ENCODE results near the gene GLRX.

GLRX gene

DNA sequence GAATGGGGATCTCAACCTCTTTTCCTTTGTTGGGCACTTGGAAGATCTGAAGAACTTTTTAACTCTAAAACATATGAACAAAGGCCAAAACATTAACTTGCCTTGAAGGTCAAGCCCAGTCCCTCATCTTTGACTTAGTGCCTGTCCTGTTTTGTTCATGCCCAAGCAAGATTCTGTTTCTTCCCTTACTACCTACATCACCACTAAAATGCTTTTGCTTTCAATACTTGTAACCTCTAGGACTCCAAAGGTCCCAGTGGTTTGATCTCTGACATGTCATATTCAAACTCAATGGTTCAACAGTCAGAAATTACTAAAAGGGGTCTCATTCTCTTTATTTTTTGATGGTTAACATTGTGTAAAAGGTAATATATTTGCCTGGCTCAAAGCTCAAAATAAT lies 24.0 kb downstream of the GLRX start:
- no peak overlapping the region for H3K27ac Mint-ChIP-seq
- H3K27me3 Mint-ChIP-seq = no peaks in the 10 kb centered on the region
- DNase-seq (no peak), ATAC-seq (no peak)
- H3K4me1 Mint-ChIP-seq = peaks cover under 1% of the 10 kb centered on the region
- H3K4me3 Mint-ChIP-seq = no peak overlapping the region
- H3K36me3 Mint-ChIP-seq (ENCODE audit: low read depth) = no peaks in the 10 kb centered on the region
- H3K9me3 Mint-ChIP-seq = no peaks in the 10 kb centered on the region

DNA sequence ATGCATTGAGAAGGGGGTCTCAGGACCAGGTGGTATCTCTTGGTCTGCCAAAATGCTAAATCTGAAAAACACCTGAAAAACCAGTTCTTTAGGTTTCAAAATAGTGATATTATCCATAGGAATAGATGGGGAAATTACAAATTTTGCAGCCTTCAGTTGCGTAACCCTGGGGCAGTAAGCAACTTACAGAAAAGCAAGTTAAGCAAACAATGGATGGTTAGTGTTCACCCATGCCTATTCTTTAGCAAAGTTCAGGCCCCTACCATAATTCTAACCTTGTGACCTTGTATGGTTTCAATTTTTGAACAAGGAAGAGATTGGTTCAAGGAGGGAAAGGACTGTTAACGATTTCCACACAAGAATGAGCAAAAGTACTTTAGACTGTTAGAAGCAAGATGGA lies 24.5 kb downstream of the GLRX start:
- Mint-ChIP-seq H3K4me3 (no peak overlapping the region), H3K9me3 (no peaks in the 10 kb centered on the region), H3K27ac (no peak overlapping the region), H3K36me3 (ENCODE audit: low read depth) (no peaks in the 10 kb centered on the region), H3K27me3 (no peaks in the 10 kb centered on the region), H3K4me1 (peaks cover 2% of the 10 kb centered on the region)
- DNase-seq (no peak), ATAC-seq (no peak)

DNA sequence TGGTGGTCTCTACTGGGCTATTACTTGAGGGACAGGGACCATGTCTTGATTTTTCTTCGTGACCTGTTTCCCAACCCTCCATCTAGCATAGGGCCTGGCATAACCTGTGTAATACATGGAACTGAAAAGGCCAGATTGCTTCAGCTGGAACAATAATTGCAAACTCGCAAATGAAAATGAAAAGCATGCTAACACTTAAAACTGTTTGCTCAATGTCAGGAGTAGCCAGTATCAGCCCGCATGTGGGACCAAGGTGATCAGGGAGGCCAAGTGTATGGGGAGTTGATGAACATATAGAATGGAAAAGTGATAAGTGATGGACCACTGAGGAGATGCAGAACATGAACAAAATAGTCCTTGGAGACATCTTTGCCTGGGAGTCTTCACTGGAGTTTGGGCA lies 25.2 kb downstream of the GLRX start:
- no peaks in the 10 kb centered on the region for H3K27me3 Mint-ChIP-seq
- ATAC-seq (no peak), DNase-seq (no peak)
- peaks cover 2% of the 10 kb centered on the region for H3K4me1 Mint-ChIP-seq
- no peaks in the 10 kb centered on the region for H3K36me3 Mint-ChIP-seq (ENCODE audit: low read depth)
- no peak overlapping the region for H3K27ac Mint-ChIP-seq
- H3K9me3 Mint-ChIP-seq = no peaks in the 10 kb centered on the region
- no peak overlapping the region for H3K4me3 Mint-ChIP-seq

DNA sequence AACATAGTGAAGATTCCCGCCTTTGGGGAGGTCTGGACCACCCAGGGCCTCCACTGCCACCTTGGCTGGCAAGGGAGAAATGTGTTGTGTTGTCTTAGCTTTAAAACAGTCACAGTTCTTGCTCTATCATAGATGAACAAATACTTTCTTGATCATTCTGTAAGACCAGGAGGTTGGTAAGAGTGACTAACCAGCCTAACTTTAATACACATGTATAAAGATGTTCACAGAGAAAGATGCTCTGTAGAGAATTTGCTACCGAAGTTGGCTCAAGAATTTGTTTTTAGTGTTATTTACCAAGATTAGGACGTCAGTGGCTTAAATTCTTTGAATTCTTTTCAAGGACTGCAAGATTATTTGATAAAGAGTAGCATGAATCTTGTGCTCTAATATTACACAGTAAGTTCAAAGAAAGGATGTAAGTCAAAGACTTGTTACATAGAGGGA lies 28.4 kb downstream of the GLRX start:
- H3K4me3 Mint-ChIP-seq = no peak overlapping the region
- H3K36me3 Mint-ChIP-seq (ENCODE audit: low read depth) = no peaks in the 10 kb centered on the region
- H3K27ac Mint-ChIP-seq = no peak overlapping the region
- DNase-seq (no peak), ATAC-seq (no peak)
- H3K4me1 Mint-ChIP-seq = peaks cover 4% of the 10 kb centered on the region
- no peaks in the 10 kb centered on the region for H3K27me3 Mint-ChIP-seq
- no peaks in the 10 kb centered on the region for H3K9me3 Mint-ChIP-seq

DNA sequence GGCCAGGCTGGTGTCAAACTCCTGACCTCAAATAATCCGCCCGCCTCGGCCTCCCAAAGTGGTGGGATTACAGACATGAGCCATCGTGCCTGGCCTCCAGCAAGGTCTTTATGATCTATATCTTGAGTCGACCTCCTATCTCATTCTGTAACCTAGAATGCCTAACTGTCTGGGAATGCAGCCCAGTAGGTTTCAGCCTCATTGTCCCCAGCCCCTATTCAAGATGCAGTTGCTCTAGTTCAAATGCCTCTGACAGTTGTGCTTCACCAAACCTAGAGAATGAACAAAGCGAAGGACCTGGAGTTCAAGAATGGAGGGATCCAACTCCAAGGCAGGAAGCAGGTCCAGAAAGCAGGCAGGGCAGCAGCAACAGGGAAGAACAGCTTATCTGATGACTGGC lies 30.8 kb downstream of the GLRX start:
- no peaks in the 10 kb centered on the region for H3K27me3 Mint-ChIP-seq
- no peak overlapping the region for H3K4me3 Mint-ChIP-seq
- H3K36me3 Mint-ChIP-seq (ENCODE audit: low read depth) = no peaks in the 10 kb centered on the region

DNA sequence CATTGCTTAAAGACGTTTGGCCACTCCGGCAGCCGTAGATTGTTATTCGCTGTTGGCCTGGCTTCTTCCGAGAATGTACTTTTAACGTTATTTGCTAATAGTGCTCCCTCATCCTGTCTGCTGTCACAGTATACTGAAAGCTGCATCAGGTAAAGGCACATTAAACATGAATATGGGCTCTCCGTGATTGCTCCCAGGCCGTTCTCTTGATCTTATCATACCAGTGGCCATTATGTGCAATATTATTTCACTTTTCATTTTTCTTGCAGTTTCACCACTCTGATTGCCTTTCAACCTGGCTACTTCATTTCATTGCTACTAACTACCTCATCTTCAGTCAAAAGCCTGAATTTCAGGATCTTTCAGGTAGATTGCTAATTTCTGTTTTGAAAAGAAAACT lies 34.0 kb downstream of the GLRX start:
- H3K27ac Mint-ChIP-seq = no peak overlapping the region
- no peaks in the 10 kb centered on the region for H3K27me3 Mint-ChIP-seq
- no peak overlapping the region for H3K4me3 Mint-ChIP-seq
- H3K36me3 Mint-ChIP-seq (ENCODE audit: low read depth) = no peaks in the 10 kb centered on the region
- no peaks in the 10 kb centered on the region for H3K9me3 Mint-ChIP-seq
- ATAC-seq (no peak), DNase-seq (no peak)
- H3K4me1 Mint-ChIP-seq = peaks cover 12% of the 10 kb centered on the region

More for the DNA sequence above, 30.8 kb downstream of the GLRX start:
- H3K4me1 Mint-ChIP-seq = peaks cover 4% of the 10 kb centered on the region
- no peaks in the 10 kb centered on the region for H3K9me3 Mint-ChIP-seq
- ATAC-seq (no peak), DNase-seq (no peak)
- no peak overlapping the region for H3K27ac Mint-ChIP-seq

DNA sequence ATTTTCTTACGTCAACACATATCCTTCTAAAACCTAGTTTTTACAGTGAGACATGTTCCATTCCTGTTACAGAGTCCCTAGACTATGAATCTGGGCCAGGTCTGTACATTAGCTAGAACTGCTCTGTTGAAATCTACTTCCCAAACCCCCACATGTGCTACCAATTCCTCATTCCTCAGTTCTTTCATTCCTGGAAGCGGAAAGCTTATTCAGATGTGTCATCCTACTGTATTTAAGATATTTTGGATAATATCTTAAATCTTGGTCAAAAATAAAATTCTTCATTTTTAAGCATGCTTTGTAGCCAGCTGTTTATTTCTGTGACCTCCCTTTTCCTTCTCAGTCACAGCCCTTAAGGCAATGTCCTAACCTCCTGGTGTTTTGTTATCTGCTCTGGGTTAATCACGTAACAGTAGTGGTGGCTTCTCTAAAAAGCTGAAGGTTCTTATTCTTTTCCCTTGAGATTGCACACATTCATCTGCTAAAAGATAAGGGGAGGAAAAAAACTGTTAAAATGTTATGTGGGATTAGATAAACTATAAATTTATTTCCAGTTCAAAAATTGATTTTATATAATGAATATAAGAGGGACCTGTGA lies 35.6 kb downstream of the GLRX start:
- no peaks in the 10 kb centered on the region for H3K9me3 Mint-ChIP-seq
- H3K27ac Mint-ChIP-seq = no peak overlapping the region
- no peak overlapping the region for H3K4me3 Mint-ChIP-seq
- DNase-seq (no peak), ATAC-seq (no peak)
- H3K27me3 Mint-ChIP-seq = no peaks in the 10 kb centered on the region
- H3K4me1 Mint-ChIP-seq = peaks cover 11% of the 10 kb centered on the region
- H3K36me3 Mint-ChIP-seq (ENCODE audit: low read depth) = no peaks in the 10 kb centered on the region

DNA sequence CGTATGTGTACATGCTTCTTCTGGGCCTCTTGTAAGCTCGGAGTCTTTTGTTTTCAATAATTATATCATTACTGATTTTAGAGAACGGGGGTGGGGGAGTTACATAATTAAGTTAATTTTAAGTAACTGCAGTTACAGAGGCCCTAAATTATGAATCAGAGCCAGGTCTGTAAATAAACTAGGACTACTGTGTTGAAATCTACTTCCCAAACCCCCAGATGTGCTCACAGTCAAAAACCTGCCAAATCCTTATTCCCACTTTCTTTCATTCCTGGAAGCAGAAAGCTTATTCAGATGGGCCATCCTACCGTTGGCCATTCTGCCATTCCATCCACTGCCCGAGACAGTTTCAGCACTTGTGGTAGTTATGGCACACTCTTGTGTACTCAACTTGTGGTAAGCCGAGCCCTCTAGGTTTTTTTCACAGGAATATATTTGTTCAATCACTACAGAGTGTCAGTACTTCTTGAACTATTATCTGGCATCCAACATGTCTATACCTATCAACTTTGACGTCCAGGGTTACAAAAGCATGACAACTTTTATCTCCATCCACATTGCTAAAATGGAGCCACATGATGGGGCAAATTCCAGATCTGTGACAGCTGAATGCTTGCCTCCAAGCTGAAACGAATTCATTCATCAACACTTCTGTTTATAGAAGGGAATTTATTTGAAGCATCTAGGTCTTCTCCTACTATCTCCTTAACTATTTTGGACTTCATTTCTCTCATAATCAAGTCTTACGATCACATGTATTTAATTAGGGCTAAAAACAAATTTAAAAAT lies 37.8 kb downstream of the GLRX start:
- no peaks in the 10 kb centered on the region for H3K36me3 Mint-ChIP-seq (ENCODE audit: low read depth)
- no peak overlapping the region for H3K4me3 Mint-ChIP-seq
- no peak for ATAC-seq
- DNase-seq = no peak
- no peak overlapping the region for H3K27ac Mint-ChIP-seq
- no peaks in the 10 kb centered on the region for H3K27me3 Mint-ChIP-seq
- H3K9me3 Mint-ChIP-seq = no peaks in the 10 kb centered on the region
- H3K4me1 Mint-ChIP-seq = peaks cover 13% of the 10 kb centered on the region

DNA sequence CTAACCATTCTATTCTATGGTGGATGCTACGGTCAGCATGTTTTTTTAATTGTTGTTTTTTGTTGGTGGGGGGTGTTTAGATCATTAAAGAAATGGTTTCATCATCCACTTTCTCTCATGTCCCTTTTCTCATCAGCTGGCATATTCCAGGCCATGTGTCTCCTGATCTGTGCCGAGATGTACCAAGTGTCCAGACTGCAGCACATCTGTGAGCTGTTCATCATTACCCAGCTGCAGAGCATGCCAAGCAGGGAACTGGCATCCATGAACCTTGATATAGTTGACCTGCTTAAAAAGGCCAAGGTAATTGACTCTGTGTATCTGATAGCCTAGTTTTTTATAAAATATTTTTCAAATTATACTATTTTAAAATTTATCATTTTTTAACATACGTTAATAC lies 38.9 kb downstream of the GLRX start:
- no peak overlapping the region for H3K27ac Mint-ChIP-seq
- H3K4me1 Mint-ChIP-seq = peaks cover 14% of the 10 kb centered on the region
- ATAC-seq (no peak), DNase-seq (no peak)
- H3K4me3 Mint-ChIP-seq = no peak overlapping the region
- no peaks in the 10 kb centered on the region for H3K27me3 Mint-ChIP-seq
- H3K36me3 Mint-ChIP-seq (ENCODE audit: low read depth) = no peaks in the 10 kb centered on the region
- no peaks in the 10 kb centered on the region for H3K9me3 Mint-ChIP-seq

DNA sequence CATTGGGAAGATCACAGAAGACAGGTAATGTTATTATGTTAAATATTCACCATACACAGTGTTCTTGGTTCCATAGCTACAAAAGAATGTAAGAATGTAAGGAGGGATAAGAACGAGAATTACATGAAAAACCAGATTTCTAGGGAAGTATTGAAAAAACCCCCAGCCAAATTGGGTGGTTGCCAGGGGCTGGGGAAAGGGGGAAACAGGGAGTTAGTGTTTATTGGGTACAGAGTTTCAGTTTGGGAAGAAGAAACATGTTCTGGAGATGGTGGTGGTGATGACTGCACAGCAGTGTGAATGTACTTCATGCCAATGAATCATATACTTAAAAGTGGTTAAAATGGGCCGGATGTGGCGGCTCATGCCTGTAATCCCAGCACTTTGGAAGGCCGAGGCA lies 40.3 kb downstream of the GLRX start:
- Mint-ChIP-seq H3K4me3 (no peak overlapping the region), H3K9me3 (no peaks in the 10 kb centered on the region), H3K4me1 (peaks cover 14% of the 10 kb centered on the region), H3K27ac (no peak overlapping the region), H3K36me3 (ENCODE audit: low read depth) (no peaks in the 10 kb centered on the region), H3K27me3 (no peaks in the 10 kb centered on the region)
- ATAC-seq = no peak
- no peak for DNase-seq

DNA sequence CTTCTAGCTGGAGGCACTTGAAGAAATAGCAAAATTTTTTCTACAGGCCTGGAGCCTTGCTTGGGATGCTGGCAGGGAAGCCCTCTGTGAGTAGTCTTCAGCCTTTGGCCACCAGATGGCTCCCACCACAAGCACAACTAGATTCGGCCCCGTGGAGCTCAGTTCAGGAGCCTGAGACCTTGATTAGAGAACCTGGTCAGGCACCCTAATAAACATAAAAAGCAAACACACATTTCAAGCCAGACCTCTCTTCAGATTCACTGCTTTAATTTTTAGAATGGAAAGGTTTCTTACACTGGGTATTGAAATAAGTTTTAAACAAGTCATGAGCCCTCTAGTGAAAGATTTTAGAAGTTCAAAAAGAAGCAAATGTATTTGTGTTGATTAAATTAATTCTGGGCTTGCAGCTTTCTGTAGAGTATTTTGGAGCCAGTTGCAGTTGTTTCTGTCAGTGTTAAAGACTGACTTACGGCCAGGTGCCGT lies 41.4 kb downstream of the GLRX start:
- Mint-ChIP-seq H3K9me3 (no peaks in the 10 kb centered on the region), H3K27me3 (no peaks in the 10 kb centered on the region), H3K36me3 (ENCODE audit: low read depth) (no peaks in the 10 kb centered on the region), H3K4me1 (peaks cover 12% of the 10 kb centered on the region), H3K4me3 (no peak overlapping the region), H3K27ac (no peak overlapping the region)
- DNase-seq (peak; percentile 71), ATAC-seq (peak; percentile 98)

DNA sequence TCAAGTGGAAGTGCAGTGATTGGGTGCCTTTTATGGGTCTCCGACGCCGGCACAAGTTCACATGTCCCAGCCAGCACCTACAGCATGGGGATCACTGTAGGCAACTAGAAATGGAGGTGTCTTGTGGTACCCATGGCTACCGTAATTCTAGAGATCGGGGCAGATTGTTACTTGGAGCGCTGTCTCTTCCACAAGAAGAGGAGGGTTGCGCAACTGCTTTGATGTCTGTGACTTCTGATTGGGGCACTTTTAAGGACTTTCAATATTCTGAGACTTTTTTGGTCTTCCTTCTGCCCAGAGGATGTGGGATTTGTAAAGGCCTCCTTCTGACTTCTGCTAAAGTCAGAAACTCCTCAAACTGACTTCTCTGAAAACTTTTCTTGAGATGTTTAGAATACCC lies 41.9 kb downstream of the GLRX start:
- Mint-ChIP-seq H3K27ac (no peak overlapping the region), H3K4me3 (no peak overlapping the region)
- no peak for ATAC-seq

DNA sequence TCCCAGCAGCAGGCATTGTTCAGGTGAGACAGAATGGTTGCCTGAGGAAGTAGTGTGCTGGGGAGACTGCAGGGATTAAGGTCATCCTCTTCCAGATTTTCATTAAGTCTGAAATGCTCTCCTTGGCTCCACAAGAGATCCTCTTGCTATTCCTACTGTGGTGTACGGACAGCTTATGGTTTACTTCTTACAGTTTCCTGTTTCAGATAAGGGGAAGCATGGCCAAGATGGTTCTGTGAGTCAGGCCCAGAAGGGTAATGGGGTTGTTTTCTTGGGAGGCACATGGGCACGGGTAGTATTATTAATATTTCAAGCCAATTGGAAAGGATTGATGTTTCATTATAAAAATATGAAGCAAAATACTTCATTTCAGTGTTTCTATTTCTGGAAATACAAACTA lies 42.9 kb downstream of the GLRX start:
- DNase-seq (no peak), ATAC-seq (no peak)
- Mint-ChIP-seq H3K27ac (no peak overlapping the region), H3K27me3 (no peaks in the 10 kb centered on the region), H3K36me3 (ENCODE audit: low read depth) (no peaks in the 10 kb centered on the region), H3K4me1 (peaks cover 4% of the 10 kb centered on the region), H3K9me3 (no peaks in the 10 kb centered on the region), H3K4me3 (no peak overlapping the region)

More for the DNA sequence above, 41.9 kb downstream of the GLRX start:
- Mint-ChIP-seq H3K4me1 (peaks cover 6% of the 10 kb centered on the region), H3K27me3 (no peaks in the 10 kb centered on the region), H3K36me3 (ENCODE audit: low read depth) (no peaks in the 10 kb centered on the region), H3K9me3 (no peaks in the 10 kb centered on the region)
- DNase-seq = no peak

DNA sequence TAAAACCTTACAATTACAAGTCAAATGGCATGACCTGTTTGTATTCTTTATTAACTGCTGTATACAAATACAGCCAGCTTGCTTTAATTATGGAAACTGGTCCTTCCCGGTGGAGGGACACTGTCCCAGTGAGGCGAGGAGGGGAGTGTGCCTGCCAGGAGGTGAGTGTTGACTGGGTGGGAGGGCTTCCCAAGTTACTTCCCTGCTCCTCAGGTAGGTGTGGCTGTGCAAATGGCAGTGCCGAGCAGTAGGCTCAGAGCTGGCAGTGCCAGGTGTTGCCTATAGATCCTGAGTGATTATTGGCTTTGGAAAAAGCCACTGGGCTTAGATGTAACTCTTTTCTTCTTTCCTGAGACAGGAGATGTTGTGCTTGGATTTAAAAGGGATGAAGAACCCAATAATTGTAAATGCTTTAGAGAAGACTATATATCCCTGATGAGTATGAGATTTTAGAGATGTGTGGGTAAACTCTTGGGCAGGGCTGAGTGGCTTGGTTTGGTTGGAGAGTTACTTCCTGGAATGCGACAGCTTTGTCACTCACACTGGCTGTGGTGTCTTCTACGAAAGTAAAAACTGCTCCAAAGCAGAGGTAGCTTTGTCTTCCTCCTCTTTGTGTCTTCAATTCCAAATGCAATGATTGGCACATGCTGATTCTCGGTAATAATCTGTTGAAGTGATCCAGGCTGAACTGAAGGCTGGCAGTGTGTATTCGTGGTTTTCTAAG lies 43.7 kb downstream of the GLRX start:
- no peak overlapping the region for H3K27ac Mint-ChIP-seq
- no peak for ATAC-seq
- H3K4me1 Mint-ChIP-seq = peaks cover 4% of the 10 kb centered on the region
- DNase-seq = no peak
- H3K9me3 Mint-ChIP-seq = no peaks in the 10 kb centered on the region
- H3K36me3 Mint-ChIP-seq (ENCODE audit: low read depth) = no peaks in the 10 kb centered on the region
- H3K27me3 Mint-ChIP-seq = no peaks in the 10 kb centered on the region
- no peak overlapping the region for H3K4me3 Mint-ChIP-seq

DNA sequence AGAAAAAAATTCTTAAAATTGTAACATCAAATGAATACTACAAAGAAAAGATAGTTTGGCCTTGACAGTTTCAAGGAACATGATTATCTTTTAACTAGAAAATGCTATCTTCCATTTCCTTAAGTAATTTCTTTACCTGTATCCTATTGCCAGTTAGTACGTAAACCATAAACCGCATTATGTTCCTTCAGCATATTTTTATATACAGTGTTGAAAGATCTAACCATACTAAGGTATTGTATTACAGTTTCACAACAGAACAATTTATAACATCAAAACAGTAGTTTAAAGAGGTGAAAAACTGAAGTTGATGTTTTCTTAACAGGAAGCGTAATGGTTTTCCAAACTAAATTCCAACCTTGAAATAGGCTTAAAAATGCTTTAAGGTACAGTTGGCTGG lies 45.1 kb downstream of the GLRX start:
- DNase-seq (no peak), ATAC-seq (no peak)
- Mint-ChIP-seq H3K27ac (no peak overlapping the region), H3K36me3 (ENCODE audit: low read depth) (no peaks in the 10 kb centered on the region), H3K9me3 (no peaks in the 10 kb centered on the region), H3K4me1 (peaks cover 6% of the 10 kb centered on the region), H3K27me3 (no peaks in the 10 kb centered on the region), H3K4me3 (no peak overlapping the region)

Data from activated naive CD8-positive, alpha-beta T cell treated with anti-CD3 and anti-CD28 coated beads, Interleukin-2, amount 50 U/mL, for 24 hours (primary cell).